Activated B cell treated with CpG ODN at 0.5 μM for 24 hours (primary cell): ENCODE data around the gene CRB1. TPM values are rescaled to one million over a fixed set of nuclear protein-coding genes. Genes with fewer than 3 reads are reported as not detected.
A peak's percentile ranks its signal among the peaks of the same experiment; 100 is the strongest.

Experiments used
- ATAC-seq: fragments of 200-7000 bp; cut with Tn5 transposase; one replicate; pipeline ENCODE4 v1.10.0; 2021; ENCODE audit warnings: low read depth, mild to moderate bottlenecking, moderate library complexity
- CTCF ChIA-PET: fragments of 350-600 bp; sonication (Branson Sonifier 250); formaldehyde crosslinking; loops from one replicate; lab custom pipeline; 2021; ENCODE audit warnings: antibody characterized with exemption; lab: Charles Lee
- POLR2A ChIA-PET: fragments of 350-600 bp; sonication (Branson Sonifier 250); formaldehyde crosslinking; loops from one replicate; lab custom pipeline; 2021; ENCODE audit warnings: antibody characterized with exemption; lab: Charles Lee
- DNase-seq: peaks from one replicate; pipeline ENCODE4 v3.0.0; 2022
- H3K27ac Mint-ChIP-seq: one replicate; pipeline ENCODE4 v1.8.0; 2020; ENCODE audit warnings: mixed read lengths
- H3K27me3 Mint-ChIP-seq: one replicate; pipeline ENCODE4 v1.8.0; 2021; ENCODE audit warnings: mixed read lengths
- H3K36me3 Mint-ChIP-seq: one replicate; pipeline ENCODE4 v1.8.0; 2021; ENCODE audit warnings: low read depth, mixed read lengths
- H3K4me1 Mint-ChIP-seq: one replicate; pipeline ENCODE4 v1.8.0; 2021; ENCODE audit warnings: mixed read lengths
- H3K4me3 Mint-ChIP-seq: one replicate; pipeline ENCODE4 v1.8.0; 2020; ENCODE audit warnings: mild to moderate bottlenecking, mixed read lengths
- H3K9me3 Mint-ChIP-seq: one replicate; pipeline ENCODE4 v1.8.0; 2020; ENCODE audit warnings: mixed read lengths
- intact Hi-C: fragments of 100-400 bp; cut with micrococcal nuclease; formaldehyde crosslinking; loops from one replicate; pipeline ENCODE4 v1.15.1; 2024
- total RNA-seq: library from RNA; stranded (reverse); gene quantifications from 2 replicates; pipeline ENCODE4 v1.2.3, GENCODE V29; 2022
- TF ChIP-seq, protein P1 (sequence below): fragments of 200-600 bp; IDR thresholded peaks from one replicate; pipeline ENCODE4 v1.8.0; 2022; ENCODE audit warnings: antibody characterized with exemption, mild to moderate bottlenecking

The CRB1 gene
- total RNA-seq, 1 donor from 2014 or later: not detected

DNA sequence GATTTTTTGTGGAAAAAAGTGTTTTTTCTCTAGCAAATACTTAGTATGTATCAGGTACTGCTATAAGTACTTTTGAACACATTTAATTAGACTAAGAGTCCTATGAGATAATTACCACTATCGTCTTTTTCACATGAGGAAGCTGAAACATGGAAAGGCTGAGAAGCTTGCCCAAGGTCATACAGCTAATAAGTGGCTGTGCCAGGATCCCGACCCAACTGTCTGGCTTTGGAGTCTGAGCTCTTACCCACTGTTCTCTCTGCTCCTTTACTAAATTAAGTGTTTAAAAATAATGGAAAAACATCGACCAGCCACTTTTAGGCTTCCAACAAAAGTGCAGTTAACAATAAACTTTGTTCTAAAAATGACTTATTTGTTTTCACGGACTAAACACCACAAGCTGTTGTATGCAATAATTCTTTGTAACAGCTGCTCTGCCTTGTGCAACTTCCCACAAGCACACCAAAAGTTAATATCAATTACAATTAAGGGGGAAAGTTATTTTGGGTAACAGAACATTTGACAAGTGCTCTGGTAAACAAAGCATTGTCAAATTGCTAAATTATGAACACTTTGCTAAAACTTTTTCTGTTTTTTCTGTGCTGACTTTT lies 75.7 kb downstream of the CRB1 start:
- ATAC-seq (no peak), DNase-seq (no peak)
- peaks cover 10% of the 10 kb centered on the region for H3K27me3 Mint-ChIP-seq
- H3K4me3 Mint-ChIP-seq: no peak overlapping the region
- H3K9me3 Mint-ChIP-seq: no peaks in the 10 kb centered on the region
- no peaks in the 10 kb centered on the region for H3K36me3 Mint-ChIP-seq
- intact Hi-C loops: no loop called here
- CTCF ChIA-PET: no interaction called here
- TF ChIP-seq, protein P1, sequence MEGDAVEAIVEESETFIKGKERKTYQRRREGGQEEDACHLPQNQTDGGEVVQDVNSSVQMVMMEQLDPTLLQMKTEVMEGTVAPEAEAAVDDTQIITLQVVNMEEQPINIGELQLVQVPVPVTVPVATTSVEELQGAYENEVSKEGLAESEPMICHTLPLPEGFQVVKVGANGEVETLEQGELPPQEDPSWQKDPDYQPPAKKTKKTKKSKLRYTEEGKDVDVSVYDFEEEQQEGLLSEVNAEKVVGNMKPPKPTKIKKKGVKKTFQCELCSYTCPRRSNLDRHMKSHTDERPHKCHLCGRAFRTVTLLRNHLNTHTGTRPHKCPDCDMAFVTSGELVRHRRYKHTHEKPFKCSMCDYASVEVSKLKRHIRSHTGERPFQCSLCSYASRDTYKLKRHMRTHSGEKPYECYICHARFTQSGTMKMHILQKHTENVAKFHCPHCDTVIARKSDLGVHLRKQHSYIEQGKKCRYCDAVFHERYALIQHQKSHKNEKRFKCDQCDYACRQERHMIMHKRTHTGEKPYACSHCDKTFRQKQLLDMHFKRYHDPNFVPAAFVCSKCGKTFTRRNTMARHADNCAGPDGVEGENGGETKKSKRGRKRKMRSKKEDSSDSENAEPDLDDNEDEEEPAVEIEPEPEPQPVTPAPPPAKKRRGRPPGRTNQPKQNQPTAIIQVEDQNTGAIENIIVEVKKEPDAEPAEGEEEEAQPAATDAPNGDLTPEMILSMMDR: no peak
- H3K27ac Mint-ChIP-seq: no peak overlapping the region
- H3K4me1 Mint-ChIP-seq: no peaks in the 10 kb centered on the region
- POLR2A ChIA-PET: no interaction called here

DNA sequence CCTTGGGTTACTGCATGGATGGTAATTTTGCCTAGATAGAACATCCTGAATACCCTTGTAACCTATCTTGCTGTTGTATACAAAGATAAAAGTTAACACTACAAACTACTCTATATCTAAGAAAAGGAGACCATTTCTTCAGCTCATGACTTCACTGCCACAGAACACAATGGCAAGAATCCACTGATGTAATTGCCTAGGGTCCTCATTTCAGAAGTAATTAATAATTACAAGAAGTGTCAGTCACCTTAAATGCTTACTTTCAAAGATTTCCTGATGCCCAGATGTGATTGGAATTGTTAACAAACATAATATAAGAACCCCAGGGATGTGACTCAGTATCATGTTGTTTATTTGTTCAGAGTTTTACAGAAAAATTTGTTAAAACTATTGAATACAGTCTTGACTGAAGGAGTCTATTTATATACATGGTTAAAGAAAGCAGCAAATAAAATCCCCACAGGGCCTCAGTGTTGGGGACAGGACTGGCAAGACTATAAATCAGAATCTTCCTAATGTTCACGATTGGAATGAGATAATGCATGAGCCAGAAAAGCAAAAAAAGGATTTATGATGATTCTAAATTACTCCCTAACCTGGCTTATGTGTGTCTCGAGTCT lies 83.9 kb downstream of the CRB1 start:
- intact Hi-C loops: no loop called here
- DNase-seq: no peak
- Mint-ChIP-seq H3K9me3 (no peaks in the 10 kb centered on the region), H3K4me1 (no peaks in the 10 kb centered on the region), H3K27me3 (no peaks in the 10 kb centered on the region), H3K4me3 (no peak overlapping the region), H3K36me3 (no peaks in the 10 kb centered on the region), H3K27ac (no peak overlapping the region)
- ATAC-seq: no peak
- CTCF ChIA-PET: no interaction called here
- POLR2A ChIA-PET: no interaction called here
- TF ChIP-seq, protein P1: no peak

DNA sequence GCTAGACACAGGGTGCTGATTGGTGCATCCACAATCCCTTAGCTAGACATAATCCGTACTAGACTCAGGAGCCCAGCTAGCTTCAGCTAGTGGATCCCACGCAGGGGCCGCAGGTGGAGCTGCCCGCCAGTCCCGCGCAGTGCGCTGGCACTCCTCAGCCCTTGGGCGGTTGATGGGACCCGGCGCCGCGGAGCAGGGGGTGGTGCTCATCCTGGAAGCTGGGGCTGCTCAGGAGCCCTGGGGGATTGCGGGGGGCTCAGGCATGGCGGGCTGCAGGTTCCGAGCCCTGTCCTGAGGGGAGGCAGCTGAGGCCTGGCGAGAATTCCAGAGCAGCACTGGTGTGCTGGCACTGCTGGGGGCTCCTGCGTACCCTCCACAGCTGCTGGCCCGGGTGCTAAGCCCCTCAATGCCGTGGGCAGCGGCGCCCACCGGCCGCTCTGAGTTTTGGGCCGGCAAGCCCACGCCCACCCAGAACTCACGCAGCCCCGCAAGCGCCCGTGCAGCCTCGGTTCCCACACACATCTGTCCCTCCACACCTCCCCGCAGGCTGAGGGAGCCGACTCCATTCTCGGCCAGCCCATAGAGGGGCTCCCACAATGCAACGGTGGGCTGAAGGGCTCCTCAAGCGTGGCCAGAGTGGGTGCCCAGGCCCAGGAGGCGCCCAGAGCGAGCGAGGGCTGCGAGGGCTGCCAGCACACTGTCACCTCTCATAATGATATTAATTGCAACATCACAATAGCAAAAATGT lies 87.4 kb downstream of the CRB1 start:
- ChIA-PET POLR2A (no interaction called here), CTCF (interaction anchor here (0.9 to 3.8 kb wide), 4 partner anchors 174 to 176 kb away, joined by 3 to 89 read pairs (median 6); no protein-coding TSS in a partner anchor)
- DNase-seq (no peak), ATAC-seq (no peak)
- H3K36me3 Mint-ChIP-seq: no peaks in the 10 kb centered on the region
- H3K9me3 Mint-ChIP-seq: no peaks in the 10 kb centered on the region
- no peaks in the 10 kb centered on the region for H3K4me1 Mint-ChIP-seq
- no peaks in the 10 kb centered on the region for H3K27me3 Mint-ChIP-seq
- H3K27ac Mint-ChIP-seq: no peak overlapping the region
- TF ChIP-seq, protein P1: no peak
- intact Hi-C loops: loop anchor here (5.0 kb wide), 1 partner anchor 1208 kb away; no protein-coding TSS in a partner anchor
- no peak overlapping the region for H3K4me3 Mint-ChIP-seq

DNA sequence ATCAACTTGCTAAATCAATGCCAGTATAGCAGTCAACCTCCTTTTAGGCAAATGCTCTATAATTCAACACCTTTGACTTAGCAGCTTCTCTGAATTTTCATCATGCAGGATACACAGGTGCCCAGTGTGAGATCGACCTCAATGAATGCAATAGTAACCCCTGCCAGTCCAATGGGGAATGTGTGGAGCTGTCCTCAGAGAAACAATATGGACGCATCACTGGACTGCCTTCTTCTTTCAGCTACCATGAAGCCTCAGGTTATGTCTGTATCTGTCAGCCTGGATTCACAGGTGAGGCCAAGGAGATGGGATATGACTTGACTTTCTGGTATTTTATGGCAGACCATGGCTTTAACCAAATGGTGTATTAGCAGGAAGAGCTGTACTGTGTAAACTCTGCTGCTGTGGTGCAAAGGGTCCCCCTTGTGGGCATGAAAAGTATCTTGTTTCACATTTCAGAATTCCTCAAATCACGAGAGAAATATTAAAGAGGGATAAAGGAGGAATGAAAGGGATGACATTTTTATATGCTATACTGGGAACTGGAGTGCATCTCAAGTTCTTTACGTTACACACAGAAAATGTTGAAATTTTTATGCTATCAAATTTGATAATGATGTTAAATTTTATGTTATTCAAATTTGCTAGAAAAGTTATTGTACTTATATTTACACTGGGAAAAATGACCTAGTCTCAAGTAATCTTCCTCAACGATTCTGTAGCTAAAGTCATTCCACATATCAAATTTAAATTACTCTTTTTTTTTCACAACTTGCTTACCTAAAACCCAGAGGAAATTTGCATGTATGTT lies 88.9 kb downstream of the CRB1 start:
- Mint-ChIP-seq H3K4me3 (no peak overlapping the region), H3K9me3 (no peaks in the 10 kb centered on the region), H3K4me1 (no peaks in the 10 kb centered on the region), H3K36me3 (no peaks in the 10 kb centered on the region), H3K27ac (no peak overlapping the region), H3K27me3 (no peaks in the 10 kb centered on the region)
- TF ChIP-seq, protein P1: no peak
- DNase-seq (no peak), ATAC-seq (peak; percentile 25)
- CTCF ChIA-PET: interaction anchor here (0.9 to 3.8 kb wide), 4 partner anchors 9 to 185 kb away, joined by 3 to 89 read pairs (median 3); no protein-coding TSS in a partner anchor
- intact Hi-C loops: loop anchor here (1.0 to 5.0 kb wide), 2 partner anchors 177 to 1210 kb away; no protein-coding TSS in a partner anchor
- POLR2A ChIA-PET: interaction anchor here (1.2 kb wide), 1 partner anchor 177 kb away, joined by 3 read pairs; no protein-coding TSS in a partner anchor
